Esophagus squamous epithelium (tissue), 5 donors: ENCODE results near the gene ISYNA1. TPM values are rescaled to one million over a fixed set of nuclear protein-coding genes. Genes with fewer than 3 reads are reported as not detected.
A peak's percentile ranks its signal among the peaks of the same experiment; 100 is the strongest.

Experiments
- DNase-seq: peaks from one replicate; lab custom pipeline; 2025; lab: John Stamatoyannopoulos, UW
- H3K27ac ChIP-seq, 4 donors: fragments of 200-600 bp; sonication (generic); one replicate each; pipeline ENCODE4 v1.5.1; 2016 to 2019; ENCODE audit warnings: mild to moderate bottlenecking in 1 of 4
- H3K27me3 ChIP-seq, 4 donors: fragments of 200-600 bp; sonication (generic); 1 replicate in 3 of 4; 2 replicates in 1 of 4; pipeline versions ENCODE4 v1.5.1 to v1.6.0; 2017 to 2021; ENCODE audit warnings: antibody characterized with exemption in 1 of 4
- H3K36me3 ChIP-seq, 3 donors: fragments of 200-600 bp; sonication (generic); one replicate each; pipeline ENCODE4 v1.5.1; 2016 to 2019
- H3K4me1 ChIP-seq, 3 donors: fragments of 200-600 bp; sonication (generic); one replicate each; pipeline ENCODE4 v1.5.1; 2017 to 2019
- H3K4me3 ChIP-seq, 4 donors: fragments of 200-600 bp; sonication (generic); 1 replicate in 3 of 4; 2 replicates in 1 of 4; pipeline ENCODE4 v1.5.1; 2016 to 2019; ENCODE audit warnings: mild to moderate bottlenecking in 2 of 4, moderate library complexity in 1 of 4
- H3K9me3 ChIP-seq, 3 donors: fragments of 200-600 bp; sonication (generic); one replicate each; pipeline ENCODE4 v1.5.1; 2016 to 2019
- POLR2A ChIP-seq, 4 donors: fragments of 450-650 bp; IDR thresholded peaks; one replicate each; pipeline ENCODE4 v1.6.1; 2017; ENCODE audit warnings: antibody characterized with exemption in 4 of 4, mild to moderate bottlenecking in 4 of 4, moderate library complexity in 3 of 4
- WGBS, 2 donors: methylation state at CpG; one replicate each; pipeline ENCODE4 v1.1.5; 2018; 5-methylcytosine and 5-hydroxymethylcytosine counted together
- intact Hi-C: fragments of 100-400 bp; cut with DNase I; formaldehyde crosslinking; loops from one replicate; pipeline ENCODE4 v1.15.0; 2022
- total RNA-seq, 4 donors: library from RNA; depleted of rRNA; stranded (reverse); fragments of >200 nt; gene quantifications; one replicate each; pipeline ENCODE4 v1.1.0, GENCODE V29; 2016
- TF ChIP-seq, protein P1 (sequence below), 6 experiments: fragments of 450-650 bp in 4 of 6; fragments of 200-600 bp in 2 of 6; sonication (generic) in 2 of 6; IDR thresholded peaks; one replicate each; pipeline ENCODE4 v1.5.1; 2016 to 2019; ENCODE audit warnings: antibody characterized with exemption in 6 of 6, mild to moderate bottlenecking in 4 of 6, moderate library complexity in 4 of 6
- donor health status: DM: yes; HTN: yes; CAD: no.

ISYNA1 gene
- total RNA-seq, 4 donors from 2014 or later, result 8.1 to 24.4 (median 14.4) TPM

- H3K36me3 ChIP-seq, result no peaks in the 10 kb centered on the region
- H3K27me3 ChIP-seq, result peaks cover 0 to 31% (median 0%) of the 10 kb centered on the region in 4 donors
- H3K4me3 ChIP-seq, result peak overlapping the region in 3 of 4 donors; percentile 38 to 90 (median 74)
- intact Hi-C loops, result no loop called here
- no peak for TF ChIP-seq POLR2A (IDR thresholded peaks at IDR 0.05)
- TF ChIP-seq, protein P1, sequence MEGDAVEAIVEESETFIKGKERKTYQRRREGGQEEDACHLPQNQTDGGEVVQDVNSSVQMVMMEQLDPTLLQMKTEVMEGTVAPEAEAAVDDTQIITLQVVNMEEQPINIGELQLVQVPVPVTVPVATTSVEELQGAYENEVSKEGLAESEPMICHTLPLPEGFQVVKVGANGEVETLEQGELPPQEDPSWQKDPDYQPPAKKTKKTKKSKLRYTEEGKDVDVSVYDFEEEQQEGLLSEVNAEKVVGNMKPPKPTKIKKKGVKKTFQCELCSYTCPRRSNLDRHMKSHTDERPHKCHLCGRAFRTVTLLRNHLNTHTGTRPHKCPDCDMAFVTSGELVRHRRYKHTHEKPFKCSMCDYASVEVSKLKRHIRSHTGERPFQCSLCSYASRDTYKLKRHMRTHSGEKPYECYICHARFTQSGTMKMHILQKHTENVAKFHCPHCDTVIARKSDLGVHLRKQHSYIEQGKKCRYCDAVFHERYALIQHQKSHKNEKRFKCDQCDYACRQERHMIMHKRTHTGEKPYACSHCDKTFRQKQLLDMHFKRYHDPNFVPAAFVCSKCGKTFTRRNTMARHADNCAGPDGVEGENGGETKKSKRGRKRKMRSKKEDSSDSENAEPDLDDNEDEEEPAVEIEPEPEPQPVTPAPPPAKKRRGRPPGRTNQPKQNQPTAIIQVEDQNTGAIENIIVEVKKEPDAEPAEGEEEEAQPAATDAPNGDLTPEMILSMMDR (IDR thresholded peaks at IDR 0.05), result no peak
- DNase-seq, result no peak
- peak overlapping the region; percentile 67 to 94 (median 92) for H3K27ac ChIP-seq
- no peaks in the 10 kb centered on the region for H3K9me3 ChIP-seq
- 0 to 7% methylated on average over 5 to 6 of the region's 30 CpGs for WGBS, 2 donors
- H3K4me1 ChIP-seq, result peaks cover 62 to 87% (median 63%) of the 10 kb centered on the region in 3 donors
Measured at GRCh38 chr19:18418029-18418482, 19.9 kb downstream of the ISYNA1 start.

DNA sequence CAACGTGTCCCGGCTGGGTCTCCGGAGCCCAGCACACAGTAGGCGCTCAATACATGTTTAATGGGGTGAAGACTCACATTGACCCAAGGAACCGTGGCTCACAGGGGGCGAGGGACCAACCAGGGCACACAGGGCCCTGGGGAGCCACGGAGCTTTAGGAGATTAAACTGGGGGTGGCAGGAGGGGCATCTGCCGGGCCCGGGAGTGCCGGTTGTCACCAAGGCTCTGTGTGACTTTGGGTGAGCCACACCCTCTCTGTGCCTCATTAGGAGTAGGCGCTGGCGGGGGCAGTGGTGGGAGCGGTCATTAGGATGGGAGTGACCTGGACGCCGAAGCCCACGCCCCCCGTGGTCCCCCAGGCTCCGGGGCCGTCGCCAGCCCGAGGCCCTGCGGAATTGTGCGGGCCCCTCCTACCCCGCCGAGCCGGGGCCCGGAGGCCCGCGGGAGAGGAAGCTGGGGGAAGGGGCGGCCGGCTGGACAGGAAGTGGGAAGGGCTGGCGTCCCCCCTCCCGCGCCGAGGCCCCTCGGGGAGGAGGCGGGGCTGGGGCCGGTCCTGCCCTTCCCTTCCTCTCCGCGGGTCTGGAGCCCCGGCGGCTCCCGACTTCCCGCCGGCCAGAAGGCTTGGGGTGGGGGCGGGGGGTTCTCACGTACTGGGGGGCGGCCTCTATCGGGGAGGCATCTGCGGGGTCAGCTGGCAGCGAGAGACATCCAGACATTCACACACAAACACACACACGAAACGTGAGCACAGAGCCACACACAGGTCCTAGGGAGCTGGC is 20.5 kb downstream of the ISYNA1 start:
- peak in 2 of 4 donors; percentile 55 to 65 for TF ChIP-seq POLR2A (IDR thresholded peaks at IDR 0.05)
- TF ChIP-seq, protein P1 (IDR thresholded peaks at IDR 0.05), result no peak
- peaks cover 62 to 81% (median 63%) of the 10 kb centered on the region in 3 donors for H3K4me1 ChIP-seq
- peaks cover 0 to 31% (median 0%) of the 10 kb centered on the region in 4 donors for H3K27me3 ChIP-seq
- 0% methylated on average over 2 to 4 of the region's 53 CpGs for WGBS, 2 donors
- H3K4me3 ChIP-seq, result peak overlapping the region; percentile 5 to 90 (median 56)
- intact Hi-C loops, result no loop called here
- no peaks in the 10 kb centered on the region for H3K36me3 ChIP-seq
- no peaks in the 10 kb centered on the region for H3K9me3 ChIP-seq
- H3K27ac ChIP-seq, result peak overlapping the region; percentile 67 to 94 (median 92)
- no peak for DNase-seq

DNA sequence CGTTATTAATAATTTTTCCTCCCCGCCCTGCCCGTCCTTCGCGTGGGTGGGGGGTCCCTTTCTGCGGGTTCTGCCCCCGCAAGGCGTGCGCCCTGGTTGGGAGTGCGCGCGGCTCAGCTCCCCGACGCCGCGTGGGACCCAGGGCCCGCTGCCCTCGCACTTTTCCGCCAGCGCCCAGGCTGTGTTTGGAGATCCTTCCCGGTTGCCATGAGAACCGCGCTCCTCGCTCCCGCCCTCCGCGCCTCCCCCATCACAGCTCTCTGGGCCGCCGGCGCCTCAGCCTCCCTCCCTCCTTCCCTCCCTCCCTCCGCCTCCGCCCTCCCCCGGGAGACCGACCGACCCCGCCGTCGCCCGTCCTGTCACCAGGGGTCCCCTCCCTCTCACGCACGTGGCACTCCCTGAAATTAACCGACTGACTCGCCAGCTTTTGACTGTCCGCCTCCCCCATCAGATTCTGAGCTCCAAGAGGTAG is 21.1 kb downstream of the ISYNA1 start:
- Histone ChIP-seq H3K9me3 (no peaks in the 10 kb centered on the region), H3K4me1 (peaks cover 62 to 75% (median 63%) of the 10 kb centered on the region in 3 donors), H3K36me3 (no peaks in the 10 kb centered on the region), H3K4me3 (peak overlapping the region; percentile 5 to 90 (median 56)), H3K27ac (peak overlapping the region; percentile 67 to 94 (median 92)), H3K27me3 (peaks cover 0 to 31% (median 0%) of the 10 kb centered on the region in 4 donors)
- TF ChIP-seq, protein P1 (IDR thresholded peaks at IDR 0.05), result no peak
- TF ChIP-seq POLR2A (IDR thresholded peaks at IDR 0.05), result peak in 1 of 4 donors; percentile 5
- DNase-seq, result no peak
- intact Hi-C loops, result no loop called here
- WGBS, 2 donors, result 0% methylated on average over 2 to 18 of the region's 44 CpGs

GRCh38 chr19:18415178-18415867 is 22.6 kb downstream of the ISYNA1 start:
- Histone ChIP-seq H3K27me3 (peaks cover 0 to 31% (median 0%) of the 10 kb centered on the region in 4 donors), H3K4me3 (peak overlapping the region; percentile 3 to 58 (median 26)), H3K9me3 (no peaks in the 10 kb centered on the region), H3K27ac (peak overlapping the region; percentile 67 to 94 (median 92)), H3K36me3 (no peaks in the 10 kb centered on the region), H3K4me1 (peaks cover 49 to 65% (median 55%) of the 10 kb centered on the region in 3 donors)
- WGBS, 2 donors, result 17 to 26% methylated on average over 18 to 19 of the region's 25 CpGs
- no peak for DNase-seq
- intact Hi-C loops, result no loop called here
- TF ChIP-seq, protein P1 (IDR thresholded peaks at IDR 0.05), result no peak
- peak in 1 of 4 donors; percentile 36 for TF ChIP-seq POLR2A (IDR thresholded peaks at IDR 0.05)
